Right lung (tissue), 10 donors: ENCODE results near the gene USO1. TPM values are rescaled to one million over a fixed set of nuclear protein-coding genes. Genes with fewer than 3 reads are reported as not detected.
A peak's percentile ranks its signal among the peaks of the same experiment; 100 is the strongest.
"Not testable (repeated sequence)": the region's sequence is repeated elsewhere in the genome, so short reads cannot be mapped to it uniquely, and the experiment has no call there.

Experiments
- DNase-seq, 2 donors: peaks; one replicate each; pipeline ENCODE4 v3.0.0-alpha.2; 2013
- long read RNA-seq, 8 donors: transcript quantifications; one replicate each; lab custom pipeline, GENCODE V29; 2026
- polyA plus RNA-seq, 5 donors: library from polyadenylated mRNA; unstranded; fragments of 120-200 nt; gene quantifications; one replicate each; pipeline versions ENCODE4 v1.2.1 to v1.2.3, GENCODE V29; 2013; ENCODE audit warnings: inconsistent platforms in 1 of 5, low replicate concordance in 1 of 5; ENCODE audit not compliant: insufficient read length in 5 of 5, insufficient read depth in 1 of 5

The USO1 gene, protein sequence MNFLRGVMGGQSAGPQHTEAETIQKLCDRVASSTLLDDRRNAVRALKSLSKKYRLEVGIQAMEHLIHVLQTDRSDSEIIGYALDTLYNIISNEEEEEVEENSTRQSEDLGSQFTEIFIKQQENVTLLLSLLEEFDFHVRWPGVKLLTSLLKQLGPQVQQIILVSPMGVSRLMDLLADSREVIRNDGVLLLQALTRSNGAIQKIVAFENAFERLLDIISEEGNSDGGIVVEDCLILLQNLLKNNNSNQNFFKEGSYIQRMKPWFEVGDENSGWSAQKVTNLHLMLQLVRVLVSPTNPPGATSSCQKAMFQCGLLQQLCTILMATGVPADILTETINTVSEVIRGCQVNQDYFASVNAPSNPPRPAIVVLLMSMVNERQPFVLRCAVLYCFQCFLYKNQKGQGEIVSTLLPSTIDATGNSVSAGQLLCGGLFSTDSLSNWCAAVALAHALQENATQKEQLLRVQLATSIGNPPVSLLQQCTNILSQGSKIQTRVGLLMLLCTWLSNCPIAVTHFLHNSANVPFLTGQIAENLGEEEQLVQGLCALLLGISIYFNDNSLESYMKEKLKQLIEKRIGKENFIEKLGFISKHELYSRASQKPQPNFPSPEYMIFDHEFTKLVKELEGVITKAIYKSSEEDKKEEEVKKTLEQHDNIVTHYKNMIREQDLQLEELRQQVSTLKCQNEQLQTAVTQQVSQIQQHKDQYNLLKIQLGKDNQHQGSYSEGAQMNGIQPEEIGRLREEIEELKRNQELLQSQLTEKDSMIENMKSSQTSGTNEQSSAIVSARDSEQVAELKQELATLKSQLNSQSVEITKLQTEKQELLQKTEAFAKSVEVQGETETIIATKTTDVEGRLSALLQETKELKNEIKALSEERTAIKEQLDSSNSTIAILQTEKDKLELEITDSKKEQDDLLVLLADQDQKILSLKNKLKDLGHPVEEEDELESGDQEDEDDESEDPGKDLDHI
- 10 to 100 TPM; 65.2 to 87.4 (median 76.7) TPM for polyA plus RNA-seq
- long read RNA-seq, donor 1, full-length matches to known transcripts: 4 of 19 reads
- long read RNA-seq, donor 1, partial matches to known transcripts: 15 of 19 reads
- long read RNA-seq, donor 1, other reads (novel, unspliced or antisense): 0 of 19 reads
- long read RNA-seq, donor 2, full-length matches to known transcripts: 4 of 4 reads
- long read RNA-seq, donor 2, partial matches to known transcripts: 0 of 4 reads
- long read RNA-seq, donor 2, other reads (novel, unspliced or antisense): 0 of 4 reads
- long read RNA-seq, donor 3, full-length matches to known transcripts: 3 of 8 reads
- long read RNA-seq, donor 3, partial matches to known transcripts: 5 of 8 reads
- long read RNA-seq, donor 3, other reads (novel, unspliced or antisense): 0 of 8 reads
- long read RNA-seq, donor 4, full-length matches to known transcripts: 2 of 10 reads
- long read RNA-seq, donor 4, partial matches to known transcripts: 8 of 10 reads
- long read RNA-seq, donor 4, other reads (novel, unspliced or antisense): 0 of 10 reads
- long read RNA-seq, donor 5, full-length matches to known transcripts: 4 of 25 reads
- long read RNA-seq, donor 5, partial matches to known transcripts: 21 of 25 reads
- long read RNA-seq, donor 5, other reads (novel, unspliced or antisense): 0 of 25 reads
- long read RNA-seq, donor 6, full-length matches to known transcripts: 5 of 18 reads
- long read RNA-seq, donor 6, partial matches to known transcripts: 13 of 18 reads
- long read RNA-seq, donor 6, other reads (novel, unspliced or antisense): 0 of 18 reads
- long read RNA-seq, donor 7, full-length matches to known transcripts: 3 of 9 reads
- long read RNA-seq, donor 7, partial matches to known transcripts: 6 of 9 reads
- long read RNA-seq, donor 7, other reads (novel, unspliced or antisense): 0 of 9 reads
- long read RNA-seq, donor 8, full-length matches to known transcripts: 1 of 1 reads
- long read RNA-seq, donor 8, partial matches to known transcripts: 0 of 1 reads
- long read RNA-seq, donor 8, other reads (novel, unspliced or antisense): 0 of 1 reads

DNA sequence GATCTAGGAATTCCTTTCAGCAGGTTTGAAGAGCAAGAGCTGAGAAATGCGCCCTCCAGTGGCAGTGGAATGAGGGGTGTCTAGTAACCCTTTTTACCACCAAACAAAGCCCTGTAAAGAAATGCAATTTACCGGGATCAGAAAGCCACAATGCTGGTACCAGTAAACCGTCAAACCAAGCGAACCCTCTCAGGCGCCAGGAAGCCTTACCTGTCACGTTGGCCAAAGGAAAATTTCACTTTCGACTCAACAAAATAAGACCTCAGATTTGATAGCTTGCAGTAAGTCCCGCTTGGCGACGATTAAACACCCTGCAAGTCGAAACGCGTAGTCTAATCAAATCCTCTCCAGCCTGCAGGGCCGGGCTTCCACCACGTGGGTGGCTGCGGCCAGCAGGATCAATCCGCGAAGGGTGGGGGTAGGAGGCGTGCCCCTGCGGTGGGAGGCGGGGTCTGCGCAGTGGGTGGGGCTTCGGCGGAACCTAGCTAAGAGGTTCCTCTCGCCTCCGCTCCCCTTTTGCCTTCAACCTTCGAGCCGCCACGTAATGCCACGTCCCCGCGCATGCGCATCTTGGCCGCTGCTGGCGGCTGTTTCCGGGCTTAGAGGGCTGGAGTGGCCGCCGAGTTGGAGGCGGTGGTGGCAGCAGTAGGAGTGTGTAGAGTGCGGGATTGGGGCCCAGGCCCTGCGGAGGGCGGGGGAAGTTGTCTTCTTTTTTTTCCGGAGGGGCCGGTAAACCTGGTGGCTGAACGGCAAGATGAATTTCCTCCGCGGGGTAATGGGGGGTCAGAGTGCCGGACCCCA, at the start of gene USO1:
TSS of gene USO1 (plus strand) at position 512 of the 801 bp plus-strand sequence. CDS start at position 755, 243 bp downstream.
- DNase-seq: peak; percentile 99 to 100

- no peak for DNase-seq
Measured at GRCh38 chr4:75675004-75675531, 49.3 kb upstream of the USO1 start.

GRCh38 chr4:75678473-75678872, 45.9 kb upstream of the USO1 start:
- DNase-seq: no peak

DNA sequence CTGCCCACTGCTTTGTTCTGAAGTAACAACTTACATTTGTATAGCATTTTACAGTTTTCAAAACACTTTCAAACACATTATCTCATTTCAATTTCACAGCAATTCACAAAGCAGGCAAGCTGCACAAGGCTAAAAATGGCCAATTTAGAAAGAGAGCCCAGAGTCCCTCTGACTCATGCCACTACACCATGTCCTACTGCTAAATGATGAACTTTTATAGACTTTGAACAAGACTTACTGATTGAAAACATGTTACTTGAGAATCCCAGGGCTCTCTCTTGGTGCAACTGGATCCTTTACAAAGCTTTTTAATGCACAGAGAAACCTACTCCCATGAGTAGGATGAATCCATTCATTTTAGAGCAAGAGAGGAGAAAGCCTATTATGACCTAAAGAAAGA, 45.4 kb upstream of the USO1 start:
- DNase-seq: no peak

DNA sequence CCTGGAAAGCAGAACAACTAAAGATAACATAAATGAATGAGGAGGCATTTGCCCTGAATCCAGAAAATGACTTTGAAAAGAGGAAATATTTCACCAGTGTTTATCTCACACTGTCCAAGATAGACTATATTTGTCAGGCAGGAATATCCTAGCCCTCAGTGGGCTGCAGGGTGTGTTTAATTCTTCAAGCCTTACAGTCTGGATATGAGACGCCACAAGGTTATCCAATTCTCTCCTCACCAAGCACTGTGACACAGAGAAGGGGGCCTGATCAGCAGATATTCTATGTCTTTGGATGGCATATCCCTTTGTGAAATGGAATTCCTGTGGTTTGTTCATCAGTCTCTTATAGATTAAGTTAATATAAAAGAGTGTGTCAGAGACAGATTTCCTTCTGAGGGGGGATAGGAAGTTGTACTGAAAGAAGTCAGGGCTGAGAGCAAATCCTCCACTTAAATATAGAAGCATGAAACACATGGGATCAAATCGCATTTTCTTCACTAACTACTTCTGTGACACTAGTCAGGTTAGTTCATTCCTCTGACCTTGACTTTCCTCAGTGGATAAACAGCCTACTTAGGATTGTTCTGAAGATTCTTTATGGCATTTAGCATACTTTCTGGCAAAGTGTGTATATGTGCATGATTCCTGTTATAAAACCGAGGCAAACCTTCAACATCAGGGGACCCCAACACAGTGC, 44.4 kb upstream of the USO1 start:
- DNase-seq: no peak

- no peak for DNase-seq
Measured at GRCh38 chr4:75683482-75684155, 40.8 kb upstream of the USO1 start.

GRCh38 chr4:75685546-75686189, 38.7 kb upstream of the USO1 start:
- DNase-seq: no peak

DNA sequence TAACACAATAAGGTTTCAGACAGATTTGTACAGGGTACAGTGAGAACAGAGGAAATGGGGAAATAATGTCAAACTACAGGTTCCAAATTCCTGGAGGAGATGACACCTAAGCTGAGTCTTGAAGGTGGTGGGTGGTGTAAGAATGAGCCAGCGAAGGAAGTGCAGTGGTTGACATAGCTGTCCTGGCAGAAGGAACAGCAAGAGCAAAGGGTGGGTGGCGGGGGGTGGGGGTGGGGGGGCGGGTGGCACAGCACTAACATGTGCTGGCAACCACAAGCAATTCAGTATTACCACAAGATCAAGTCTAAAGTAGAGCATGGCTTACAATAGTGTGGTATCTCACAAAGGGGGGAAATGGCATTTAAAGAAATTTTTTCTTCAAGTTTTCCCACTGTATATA, 38.0 kb upstream of the USO1 start:
- DNase-seq: no peak

DNA sequence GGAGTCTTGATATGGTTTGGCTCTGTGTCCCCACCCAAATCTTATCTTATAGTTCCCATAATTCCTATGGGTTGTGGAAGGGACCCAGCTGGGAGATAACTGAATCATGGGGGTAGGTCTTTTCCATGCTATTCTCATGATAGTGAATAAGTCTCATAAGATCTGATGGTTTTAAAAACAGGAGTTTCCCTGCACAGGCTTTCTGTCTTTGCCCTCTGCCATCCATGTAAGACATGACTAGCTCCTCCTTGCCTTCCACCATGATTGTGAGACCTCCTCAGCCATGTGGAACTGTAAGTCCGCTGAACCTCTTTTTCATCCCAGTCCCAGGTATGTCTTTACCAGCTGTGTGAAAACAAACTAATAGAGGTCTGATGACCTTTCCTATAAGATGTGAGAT, 37.3 kb upstream of the USO1 start:
- not testable (repeated sequence) for DNase-seq

- not testable (repeated sequence) for DNase-seq
Measured at GRCh38 chr4:75692066-75692465, 32.3 kb upstream of the USO1 start.

DNA sequence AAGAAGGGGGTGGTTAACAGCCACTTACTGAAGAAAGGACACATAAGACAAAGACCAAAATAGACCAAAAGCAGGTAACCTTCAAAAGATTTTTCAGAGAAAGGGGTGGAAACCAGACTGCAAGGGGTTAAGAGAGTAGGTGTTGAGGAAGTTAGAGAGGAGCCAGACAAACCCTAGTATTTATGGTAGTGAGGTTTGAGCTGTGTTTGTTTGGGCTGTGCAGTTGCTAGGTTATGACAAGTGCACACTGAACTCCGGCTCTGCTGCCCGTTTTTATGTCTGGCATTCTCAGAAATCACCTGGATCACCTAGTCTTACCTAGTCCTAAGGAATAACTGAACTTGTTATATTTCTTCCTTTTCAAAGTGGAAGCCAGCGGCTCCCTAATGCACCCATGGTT, 28.3 kb upstream of the USO1 start:
- DNase-seq: no peak

DNA sequence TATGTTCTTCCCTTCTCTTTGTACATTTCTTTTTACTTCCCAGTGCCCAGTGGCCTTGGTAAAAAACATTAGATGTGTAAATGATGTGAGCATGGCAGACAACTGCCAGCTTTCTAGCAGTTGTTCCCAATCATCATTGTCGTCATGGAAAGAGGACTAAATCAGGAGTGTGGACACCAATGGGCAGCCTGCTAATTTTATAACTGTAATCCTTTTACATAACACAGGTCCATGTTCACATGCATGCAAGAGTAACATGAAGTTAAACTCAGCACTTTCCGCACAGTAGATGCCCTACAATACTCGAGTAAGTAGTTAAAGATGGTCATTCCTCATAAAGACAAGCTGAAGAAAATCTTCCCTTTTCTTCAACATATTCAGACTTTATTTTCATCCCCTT, 27.8 kb upstream of the USO1 start:
- no peak for DNase-seq

- no peak for DNase-seq
Measured at GRCh38 chr4:75698162-75698962, 26.0 kb upstream of the USO1 start.

- DNase-seq: no peak
Measured at GRCh38 chr4:75698963-75699228, 25.5 kb upstream of the USO1 start.

GRCh38 chr4:75699299-75699698, 25.1 kb upstream of the USO1 start:
- no peak for DNase-seq

DNA sequence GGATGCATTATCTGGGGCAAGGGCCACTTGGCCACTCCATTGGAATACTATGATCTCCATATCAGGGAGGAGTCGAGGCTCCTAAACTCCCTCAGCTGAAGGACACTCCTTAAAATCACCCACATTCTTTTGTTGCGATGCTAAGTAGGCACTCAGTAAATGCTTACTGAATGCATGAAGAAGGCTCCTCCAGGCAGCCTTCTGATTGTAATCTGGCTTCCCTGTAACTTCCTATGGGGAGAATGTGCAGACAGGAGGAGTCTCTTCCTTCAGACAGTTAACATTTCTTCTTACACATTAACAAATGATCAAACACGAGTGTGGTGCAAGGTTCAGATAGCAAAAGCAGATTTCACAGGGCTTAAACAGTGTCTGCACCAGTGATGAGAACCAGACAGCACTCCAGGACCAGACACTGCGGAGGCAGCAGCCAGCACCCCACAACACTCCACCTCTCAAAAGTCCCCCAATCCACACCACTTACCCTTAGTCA, 21.4 kb upstream of the USO1 start:
- no peak for DNase-seq
